Measurements from ENCODE around the gene CD274. TPM values are rescaled to one million over a fixed set of nuclear protein-coding genes. Genes with fewer than 3 reads are reported as not detected.
A peak's percentile ranks its signal among the peaks of the same experiment; 100 is the strongest.
"Not testable (repeated sequence)": the region's sequence is repeated elsewhere in the genome, so short reads cannot be mapped to it uniquely, and the experiment has no call there.

CD274 gene
- total RNA-seq, 1 donor from 2014 or later: 18.2 TPM

DNA sequence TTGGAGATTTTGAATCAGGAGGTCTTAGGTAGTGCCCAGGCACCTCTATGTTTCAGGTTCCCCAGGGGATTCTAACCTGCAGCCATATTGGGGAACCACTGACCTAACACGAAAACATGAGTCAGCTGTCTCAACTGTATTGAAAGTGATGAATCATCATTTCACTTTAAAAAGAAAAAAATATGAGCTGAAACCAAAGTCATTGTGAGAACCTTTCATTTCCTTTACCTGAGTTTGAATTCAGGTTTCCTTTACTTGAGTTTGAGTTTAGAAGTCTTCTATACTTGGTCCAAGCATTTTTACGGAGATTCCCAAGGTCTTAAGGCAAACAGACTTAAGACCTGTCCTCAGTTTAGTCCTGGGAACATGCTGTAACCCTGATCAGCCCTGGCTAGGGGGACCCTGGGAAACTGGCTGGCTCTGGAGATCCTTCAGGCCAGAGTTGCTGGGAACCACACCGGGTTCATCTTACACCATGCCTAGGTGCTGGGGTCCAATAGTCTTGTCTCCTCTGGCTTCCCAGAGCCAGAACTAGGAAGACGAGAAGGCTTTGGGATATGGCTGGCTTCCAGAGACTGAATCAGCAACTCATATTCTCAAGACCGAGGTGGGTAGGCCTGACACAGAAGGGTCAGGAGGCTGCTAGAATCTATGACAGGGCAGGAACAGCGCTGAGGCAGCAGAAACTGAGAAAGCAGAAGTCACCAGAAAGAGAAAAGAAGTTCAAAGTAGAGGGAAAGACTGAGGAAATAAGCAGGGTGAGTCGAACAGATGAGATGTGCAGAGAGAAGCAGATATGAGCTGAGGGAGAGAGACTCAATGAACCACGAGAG is 43.6 kb downstream of the CD274 start:
- DNase-seq (ENCODE audit: extremely low read depth, low read depth, low spot score): no peak

DNA sequence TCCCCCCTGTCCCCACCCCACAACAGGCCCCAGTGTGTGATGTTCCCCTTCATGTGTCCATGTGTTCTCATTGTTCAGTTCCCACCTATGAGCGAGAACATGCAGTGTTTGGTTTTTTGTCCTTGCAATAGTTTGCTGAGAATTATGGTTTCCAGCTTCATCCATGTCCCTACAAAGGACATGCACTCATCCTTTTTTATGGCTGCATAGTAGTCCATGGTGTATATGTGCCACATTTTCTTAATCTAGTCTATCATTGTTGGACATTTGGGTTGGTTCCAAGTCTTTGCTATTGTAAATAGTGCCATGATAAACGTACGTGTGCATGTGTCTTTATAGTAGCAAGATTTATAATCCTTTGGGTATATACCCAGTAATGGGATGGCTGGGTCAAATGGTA is 44.4 kb downstream of the CD274 start:
- DNase-seq (ENCODE audit: extremely low read depth, low read depth, low spot score): not testable (repeated sequence)

DNA sequence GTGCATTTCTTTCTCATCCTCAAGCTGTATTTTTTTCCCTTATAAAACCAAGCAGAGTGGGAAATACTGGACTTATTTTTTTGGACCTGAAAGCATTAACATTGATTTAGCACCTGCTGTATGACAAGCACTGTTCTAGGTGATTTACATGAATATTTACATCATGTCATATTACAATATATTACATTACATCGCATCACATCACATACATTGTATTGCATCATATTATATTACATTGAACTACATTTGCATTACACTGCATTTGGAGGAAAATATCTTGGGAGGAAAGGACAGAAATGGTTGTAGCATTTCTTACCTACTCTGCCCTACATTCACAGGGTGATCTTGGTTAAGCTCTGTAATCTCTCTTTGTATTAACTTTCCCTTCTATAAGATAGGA is 48.8 kb downstream of the CD274 start:
- DNase-seq (ENCODE audit: extremely low read depth, low read depth, low spot score): no peak

DNA sequence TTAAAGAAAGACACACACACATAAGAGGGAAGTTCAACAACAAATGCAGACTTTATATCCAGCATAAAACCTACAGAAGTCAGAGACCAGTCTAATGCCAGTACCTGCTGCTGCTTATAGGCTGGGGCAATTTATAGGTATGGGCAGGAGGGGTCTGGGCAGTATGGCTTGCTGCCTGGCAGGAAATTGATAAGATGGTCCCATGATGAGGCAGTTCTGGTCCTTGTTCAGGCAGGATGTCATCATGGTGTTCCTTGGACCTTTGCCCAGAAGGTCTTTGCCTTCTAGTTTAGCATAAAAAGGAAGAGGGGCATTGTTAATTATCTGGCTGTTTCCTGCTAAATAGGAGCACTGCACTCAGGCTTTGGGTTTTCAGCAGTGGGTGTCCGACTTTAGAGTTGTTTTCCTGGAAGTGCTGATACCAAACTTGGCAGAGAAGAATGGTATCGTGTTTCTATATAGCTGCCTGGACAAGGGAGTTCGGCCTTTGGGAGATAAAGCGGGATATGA is 49.6 kb downstream of the CD274 start:
- DNase-seq (ENCODE audit: extremely low read depth, low read depth, low spot score): peak; percentile 100

DNA sequence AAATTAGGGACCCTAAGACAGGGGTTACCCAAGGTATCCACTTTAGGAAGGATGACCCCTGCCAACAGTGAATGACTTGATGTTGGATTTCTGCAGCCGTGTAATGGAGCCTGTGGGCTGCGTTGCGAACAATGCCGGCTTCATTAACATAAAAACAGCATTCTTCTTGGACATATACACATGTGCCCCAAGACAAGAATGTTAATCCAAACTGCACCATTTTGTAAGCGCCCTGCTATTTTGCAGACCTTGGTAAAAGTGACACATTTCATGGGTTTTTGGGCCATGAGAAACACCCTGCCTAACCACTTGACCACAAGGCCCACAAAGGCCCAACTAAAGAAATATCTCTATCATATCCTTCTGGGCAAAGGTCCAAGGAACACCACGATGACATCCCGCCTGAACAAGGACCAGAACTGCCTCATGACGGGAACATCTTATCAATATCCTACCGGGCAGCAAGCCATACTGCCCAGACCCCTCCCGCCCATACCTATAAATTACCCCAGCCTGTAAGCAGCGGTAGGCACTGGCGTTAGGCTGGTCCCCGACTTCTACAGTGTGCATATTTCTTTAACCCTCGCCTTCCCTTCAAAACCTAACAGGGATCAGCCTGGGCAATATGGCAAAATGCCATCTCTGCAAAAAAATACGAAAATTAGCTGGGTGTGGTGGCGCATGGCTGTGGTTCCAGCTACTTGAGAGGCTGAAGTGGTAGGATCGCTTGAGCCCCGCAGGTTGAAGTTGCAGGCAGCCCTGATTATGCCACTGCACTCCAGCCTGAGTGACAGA is 50.3 kb downstream of the CD274 start:
- peak; percentile 68 for DNase-seq (ENCODE audit: extremely low read depth, low read depth, low spot score)

DNA sequence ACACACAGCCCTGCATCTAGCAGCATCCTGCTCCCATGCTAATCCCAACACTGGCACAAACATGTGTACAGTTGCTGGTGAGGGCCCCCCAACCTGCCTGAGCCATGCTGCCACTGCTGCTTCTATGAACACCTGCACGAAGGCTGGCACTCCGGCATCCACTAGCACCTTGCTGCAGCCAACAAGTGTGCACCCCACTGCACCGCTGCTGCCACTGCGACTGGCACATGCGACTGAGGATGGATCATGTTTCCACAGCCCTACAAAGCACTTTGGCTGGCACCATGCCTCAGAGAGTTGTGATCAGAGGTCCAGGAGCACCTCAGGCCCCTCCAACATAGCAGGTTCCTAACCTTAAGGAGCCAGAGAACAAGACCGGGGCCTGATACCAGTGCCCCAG is 52.2 kb downstream of the CD274 start:
- no peak for DNase-seq (ENCODE audit: extremely low read depth, low read depth, low spot score)

DNA sequence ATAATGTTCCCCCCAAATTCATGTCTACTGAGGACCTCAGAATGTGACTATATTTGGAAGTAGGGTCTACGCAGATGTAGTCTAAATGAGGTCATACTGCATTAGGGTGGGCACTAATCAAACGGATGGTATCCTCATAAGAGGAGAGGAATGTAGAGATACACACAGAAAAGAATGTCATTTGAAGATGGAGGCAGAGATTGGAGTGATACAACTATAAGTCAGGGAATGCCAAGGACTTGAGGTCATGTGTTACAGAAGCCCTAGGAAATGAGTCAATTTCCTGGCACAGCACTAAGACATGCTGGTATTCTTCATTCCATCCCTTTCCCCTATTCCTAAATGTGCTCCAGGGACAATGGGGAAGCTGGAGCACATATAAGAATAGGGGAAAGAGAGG is 59.2 kb downstream of the CD274 start:
- DNase-seq (ENCODE audit: extremely low read depth, low read depth, low spot score): peak; percentile 91

DNA sequence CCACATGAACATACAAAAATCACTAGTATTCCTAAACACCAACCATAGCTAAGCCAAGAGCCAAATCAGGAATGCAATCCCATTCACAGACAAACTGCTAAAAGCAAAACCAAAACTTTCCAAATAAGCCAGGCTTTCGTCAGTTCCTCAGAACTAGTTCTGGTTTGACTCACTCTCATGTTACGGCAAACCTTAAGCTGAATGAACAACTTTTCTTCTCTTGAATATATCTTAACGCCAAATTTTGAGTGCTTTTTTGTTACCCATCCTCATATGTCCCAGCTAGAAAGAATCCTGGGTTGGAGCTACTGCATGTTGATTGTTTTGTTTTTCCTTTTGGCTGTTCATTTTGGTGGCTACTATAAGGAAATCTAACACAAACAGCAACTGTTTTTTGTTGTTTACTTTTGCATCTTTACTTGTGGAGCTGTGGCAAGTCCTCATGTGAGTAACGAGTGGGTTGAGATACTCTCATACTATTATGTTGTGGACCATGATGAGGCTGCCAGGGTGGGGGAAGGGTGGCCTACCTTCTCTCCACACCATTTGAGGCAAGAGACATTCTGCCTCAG is 60.1 kb downstream of the CD274 start, which contains the start of gene PDCD1LG2:
PDCD1LG2 (plus strand) TSS at position 172 of the 572 bp plus-strand sequence. CDS start 12,016 bp downstream, outside the sequence.
- DNase-seq (ENCODE audit: extremely low read depth, low read depth, low spot score): no peak

DNA sequence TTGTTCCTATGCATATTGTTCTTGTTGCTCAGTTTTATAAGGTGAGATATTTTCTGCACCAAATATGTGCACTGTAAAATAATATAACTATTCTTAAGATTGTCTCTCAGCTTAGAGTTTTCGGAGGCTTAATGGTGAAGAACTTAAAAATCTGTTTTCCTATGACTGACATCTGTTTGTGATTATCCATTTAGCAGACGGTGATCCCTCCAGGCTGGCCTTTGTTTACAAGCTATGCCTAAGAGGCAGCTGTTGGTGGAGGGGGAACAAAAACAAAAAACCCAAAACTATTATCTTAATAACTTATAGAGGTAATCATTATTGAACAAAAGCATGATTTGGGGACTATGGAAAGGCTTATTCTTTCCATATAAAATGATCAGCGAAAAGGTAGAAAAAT is 60.6 kb downstream of the CD274 start:
- DNase-seq (ENCODE audit: extremely low read depth, low read depth, low spot score): no peak

DNA sequence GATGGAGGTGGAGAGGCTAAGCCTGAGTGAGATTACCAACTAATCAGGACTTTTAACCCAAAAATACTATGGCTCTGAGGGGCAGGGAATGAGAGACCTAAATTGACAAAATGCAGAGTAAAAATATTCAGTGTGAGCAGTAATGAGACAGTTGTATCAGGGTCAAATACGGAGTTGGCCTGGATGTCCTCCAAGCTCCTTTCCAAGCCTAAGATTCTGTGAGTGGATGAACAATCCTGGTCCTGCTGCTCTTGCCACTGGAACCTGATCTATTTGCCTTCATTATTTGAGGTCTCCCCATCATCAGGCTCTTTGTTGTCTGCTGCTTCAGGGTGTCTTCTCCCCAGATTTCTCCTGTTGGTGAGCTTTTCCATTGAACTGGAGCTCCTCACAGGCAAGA is 61.1 kb downstream of the CD274 start:
- DNase-seq (ENCODE audit: extremely low read depth, low read depth, low spot score): no peak

DNA sequence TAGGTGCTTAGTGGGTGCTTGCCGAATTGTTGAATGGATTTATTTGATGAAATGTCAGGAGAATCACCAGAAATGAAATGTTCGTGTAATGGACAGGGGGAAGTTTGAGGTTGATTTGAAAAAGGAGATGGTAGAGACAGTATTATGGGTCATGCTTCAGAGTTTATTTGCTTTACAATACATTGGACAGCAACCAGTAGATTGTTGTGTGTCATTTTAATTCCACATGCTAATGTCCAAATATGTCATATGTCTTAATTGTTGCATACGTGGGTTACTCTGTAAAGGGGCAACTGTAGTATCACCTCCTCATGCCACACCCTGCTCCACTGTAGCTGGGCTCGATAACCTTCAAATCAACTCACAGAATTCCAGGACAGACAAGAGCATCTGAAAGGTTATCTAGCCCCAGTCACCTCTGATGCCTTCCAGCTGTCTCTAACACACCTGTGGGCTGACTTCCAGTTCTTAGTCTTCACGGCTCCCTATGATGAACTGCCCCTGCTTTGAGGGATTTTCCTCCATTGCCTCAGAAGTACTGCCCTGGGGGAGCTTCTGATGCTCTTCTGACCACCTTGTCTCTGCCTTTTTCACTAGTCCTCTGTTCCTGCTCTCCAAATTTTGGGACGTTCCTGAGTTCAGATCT is 61.7 kb downstream of the CD274 start:
- no peak for DNase-seq (ENCODE audit: extremely low read depth, low read depth, low spot score)

DNA sequence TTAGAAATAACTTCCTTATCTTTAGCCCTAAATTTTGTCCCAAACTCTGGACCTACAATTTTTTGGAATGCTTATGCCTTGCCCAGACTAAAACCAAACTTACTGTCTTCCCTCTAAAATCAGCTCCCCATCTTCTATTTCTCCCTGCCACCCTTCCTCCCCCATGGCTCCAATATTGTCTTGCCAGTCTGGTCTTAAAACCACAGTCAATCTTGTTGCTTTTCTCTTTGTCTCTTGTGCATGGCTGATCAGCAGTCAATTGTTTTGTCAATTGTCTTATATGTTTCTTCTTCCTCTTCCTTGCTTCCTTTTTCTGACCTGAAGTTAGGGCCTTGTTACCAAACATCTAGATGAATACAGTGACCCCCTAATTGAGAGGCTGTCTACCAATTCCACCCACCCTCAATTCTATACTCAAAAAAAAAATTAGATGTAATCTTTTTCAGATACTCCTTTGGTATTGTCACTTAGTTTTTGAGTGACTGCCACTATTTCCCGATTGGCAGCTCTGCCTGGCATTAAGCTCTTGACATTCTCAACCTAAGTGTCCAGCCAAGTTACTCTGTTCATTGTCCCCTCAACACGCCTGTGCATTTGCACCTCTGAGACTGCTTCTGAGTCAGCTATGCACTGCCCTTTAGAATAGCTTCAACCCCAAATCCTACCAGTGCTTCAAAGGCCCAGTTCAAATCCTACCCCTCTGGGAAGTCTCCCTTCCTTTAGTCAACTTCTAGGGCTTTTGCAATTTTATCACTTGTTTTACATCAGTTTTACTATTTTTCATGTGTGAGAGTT is 62.5 kb downstream of the CD274 start:
- DNase-seq (ENCODE audit: extremely low read depth, low read depth, low spot score): no peak

DNA sequence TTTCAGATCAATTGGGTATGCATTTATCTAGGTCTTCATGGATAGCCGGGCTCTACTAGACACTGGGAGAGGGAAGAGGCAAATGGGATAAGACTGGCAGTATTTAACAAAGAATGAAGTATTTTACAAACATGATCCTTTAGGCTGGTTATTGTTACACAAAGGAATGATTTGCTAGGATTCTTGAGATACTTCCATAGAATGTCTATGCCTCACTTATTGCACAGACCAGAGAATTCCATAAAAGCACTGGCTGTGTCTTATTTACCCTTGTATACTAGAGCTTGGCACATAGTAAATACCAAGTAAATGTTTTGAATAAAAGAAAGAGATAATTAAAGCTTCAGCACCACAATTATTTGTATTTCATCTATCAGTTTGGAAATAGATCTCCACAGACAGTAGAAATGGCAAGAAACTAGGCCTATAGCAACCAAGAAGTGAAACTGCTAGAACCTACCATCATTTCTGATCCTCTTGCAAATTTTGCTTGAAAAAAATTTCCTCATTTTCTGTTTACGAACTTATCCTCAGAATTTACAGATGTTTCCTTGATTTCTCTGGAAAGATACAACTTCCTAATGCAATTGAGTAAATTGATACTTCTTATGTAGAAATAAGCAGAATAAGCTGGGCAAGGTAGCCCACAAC is 63.7 kb downstream of the CD274 start:
- no peak for DNase-seq (ENCODE audit: extremely low read depth, low read depth, low spot score)

DNA sequence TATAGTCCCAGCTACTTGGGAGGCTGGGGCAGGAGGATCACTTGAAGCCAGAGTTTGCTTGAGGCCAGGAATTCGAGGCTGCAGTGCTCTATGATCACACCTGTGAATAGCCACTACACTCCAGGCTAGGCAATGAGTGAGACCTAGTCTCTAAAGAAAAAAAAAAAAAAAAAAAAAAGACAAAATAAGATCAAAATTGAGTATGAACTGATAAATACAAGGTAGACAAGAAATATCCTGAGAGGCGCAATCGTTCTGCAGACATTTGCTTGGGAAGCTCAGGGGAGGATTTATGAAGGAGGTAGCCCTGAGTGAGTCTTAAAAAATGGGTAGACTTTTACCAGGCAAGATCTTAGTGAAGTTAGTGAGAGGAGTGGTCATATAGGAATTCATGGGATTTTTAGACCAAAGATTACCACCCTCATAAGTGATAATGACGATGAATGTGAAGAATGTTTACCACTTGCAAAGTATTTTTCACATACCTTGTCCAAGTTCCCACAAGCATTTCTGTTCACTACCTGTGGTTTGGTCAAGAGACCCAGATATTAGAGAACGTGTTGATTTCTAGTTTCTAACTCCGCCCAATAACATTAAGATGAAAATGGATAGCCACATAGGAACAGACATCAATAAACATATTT is 64.4 kb downstream of the CD274 start:
- DNase-seq (ENCODE audit: extremely low read depth, low read depth, low spot score): no peak

DNA sequence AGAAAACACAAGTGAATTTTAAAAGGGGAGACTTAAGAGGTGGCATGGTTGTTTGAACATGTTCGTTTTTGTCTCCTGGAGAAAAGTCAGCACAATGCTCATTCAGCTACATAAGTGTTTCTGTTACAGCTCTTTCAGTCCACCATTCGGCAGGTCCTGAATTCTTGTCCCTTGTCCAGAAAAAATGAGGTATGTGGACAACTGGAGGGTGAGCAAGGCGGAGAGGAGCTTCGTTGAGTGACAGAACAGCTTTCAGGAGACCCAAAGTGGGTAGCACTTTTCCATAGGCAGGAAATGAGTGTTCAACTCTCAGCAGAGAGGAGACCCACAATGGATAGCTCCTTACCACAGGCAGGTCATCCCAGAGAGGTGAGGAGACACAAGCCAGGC is 64.9 kb downstream of the CD274 start:
- no peak for DNase-seq (ENCODE audit: extremely low read depth, low read depth, low spot score)

DNA sequence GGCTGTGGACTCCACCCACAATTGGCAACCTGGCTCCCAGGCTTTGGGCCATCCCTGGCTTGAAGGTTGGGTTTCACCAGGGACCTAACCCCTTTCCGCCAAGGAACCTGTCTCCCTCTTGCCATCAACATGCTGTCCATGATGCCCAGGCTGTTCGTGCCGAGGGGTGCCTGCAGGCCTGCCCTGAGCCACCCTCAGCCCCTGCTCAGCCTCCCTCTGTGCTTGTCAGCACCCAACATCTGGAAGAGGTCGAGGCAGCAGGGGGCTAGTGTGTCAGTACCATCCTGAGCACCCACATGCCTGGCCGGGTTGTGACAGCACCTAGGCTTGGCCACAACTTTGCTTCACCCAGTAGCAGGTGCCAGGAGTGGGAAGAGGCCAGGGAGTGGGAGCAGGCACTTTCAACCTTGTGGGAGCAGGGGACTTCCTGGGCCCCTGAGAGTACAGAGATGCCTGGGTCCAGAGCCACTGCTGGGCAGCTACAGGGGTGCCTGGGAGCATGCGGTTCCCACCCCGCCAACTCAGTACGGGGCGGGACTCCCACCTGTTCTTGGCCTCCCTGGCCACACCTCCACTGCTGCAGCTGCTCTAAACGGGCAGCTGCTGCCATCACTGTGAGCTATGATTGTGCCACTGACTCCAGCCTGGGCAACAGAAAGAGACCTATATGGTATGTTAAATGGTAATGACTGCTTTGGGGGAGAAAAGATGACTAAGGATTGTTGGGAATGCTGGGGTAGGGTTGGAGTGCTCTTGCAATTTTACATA is 66.3 kb downstream of the CD274 start:
- no peak for DNase-seq (ENCODE audit: extremely low read depth, low read depth, low spot score)

DNA sequence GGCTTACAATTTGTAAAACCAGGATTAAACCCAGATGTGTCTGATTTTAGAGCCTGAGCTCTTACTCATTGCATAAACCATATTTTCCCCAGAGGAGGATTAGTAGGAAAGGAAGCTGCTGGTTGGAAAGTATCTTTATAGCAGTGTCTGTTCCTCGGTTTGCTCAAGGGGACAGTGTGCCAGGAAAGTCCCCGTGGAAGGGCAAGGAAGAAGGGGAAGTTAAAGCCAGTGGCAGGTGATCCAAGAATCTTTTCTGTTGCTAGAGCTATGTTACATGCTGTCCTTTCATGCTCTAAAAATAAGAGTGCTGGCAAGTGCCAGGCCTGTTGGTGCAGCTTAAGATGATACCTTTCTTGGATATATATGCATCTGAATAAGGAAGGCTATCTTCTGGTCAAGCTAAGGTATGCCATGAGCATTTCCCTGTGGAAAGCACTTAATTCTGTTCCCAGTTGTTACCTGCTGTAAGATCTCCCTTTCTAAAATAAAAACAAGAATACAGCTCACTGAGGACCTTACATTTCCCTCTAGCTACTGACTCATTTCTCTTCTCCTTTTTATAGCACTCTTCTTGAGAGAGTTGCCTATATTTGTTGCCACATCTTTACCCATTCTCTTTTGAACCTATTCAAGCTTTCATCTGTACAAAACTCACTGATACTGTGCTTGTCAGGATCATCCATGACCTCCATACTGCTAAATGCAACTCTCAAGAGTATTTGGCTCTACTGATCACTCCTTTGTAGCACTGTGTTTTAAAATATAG is 68.0 kb downstream of the CD274 start:
- no peak for DNase-seq (ENCODE audit: extremely low read depth, low read depth, low spot score)

DNA sequence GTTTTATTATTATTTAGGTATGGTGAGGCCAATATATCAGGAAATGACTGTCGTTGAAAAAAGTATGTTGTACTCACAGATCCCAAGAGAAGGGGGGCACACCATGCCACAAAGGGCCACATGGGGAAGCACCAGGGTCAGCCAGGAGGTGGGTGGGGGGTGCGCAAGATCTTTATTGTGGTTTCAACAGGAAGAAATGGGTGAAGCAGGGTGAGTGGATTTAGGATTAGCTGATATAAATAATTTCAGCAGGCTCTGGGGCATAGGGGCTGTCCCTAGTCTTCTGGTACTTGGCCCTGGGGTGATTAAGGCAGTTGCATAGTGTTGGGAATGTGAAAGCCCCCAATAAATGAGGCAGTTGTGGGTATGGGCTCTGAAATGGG is 68.6 kb downstream of the CD274 start:
- DNase-seq (ENCODE audit: extremely low read depth, low read depth, low spot score): no peak

Measured in glomerular endothelial cell (primary cell).